WI38 (cell line): Measurements from ENCODE around the gene PRR29.

Experiments
- H3K4me3 ChIP-seq: 2 replicates; pipeline ENCODE4 v1.5.1; 2011; ENCODE audit warnings: low read depth, mild to moderate bottlenecking, control low read depth, low read length
- TF ChIP-seq, protein P1 (sequence below): IDR thresholded peaks from 2 replicates; pipeline ENCODE4 v1.5.1; 2012; ENCODE audit warnings: low read depth, mild to moderate bottlenecking, control low read depth, low read length

PRR29 gene

GRCh38 chr17:64022611-64023063 is 24.5 kb downstream of the PRR29 start:
- TF ChIP-seq, protein P1, sequence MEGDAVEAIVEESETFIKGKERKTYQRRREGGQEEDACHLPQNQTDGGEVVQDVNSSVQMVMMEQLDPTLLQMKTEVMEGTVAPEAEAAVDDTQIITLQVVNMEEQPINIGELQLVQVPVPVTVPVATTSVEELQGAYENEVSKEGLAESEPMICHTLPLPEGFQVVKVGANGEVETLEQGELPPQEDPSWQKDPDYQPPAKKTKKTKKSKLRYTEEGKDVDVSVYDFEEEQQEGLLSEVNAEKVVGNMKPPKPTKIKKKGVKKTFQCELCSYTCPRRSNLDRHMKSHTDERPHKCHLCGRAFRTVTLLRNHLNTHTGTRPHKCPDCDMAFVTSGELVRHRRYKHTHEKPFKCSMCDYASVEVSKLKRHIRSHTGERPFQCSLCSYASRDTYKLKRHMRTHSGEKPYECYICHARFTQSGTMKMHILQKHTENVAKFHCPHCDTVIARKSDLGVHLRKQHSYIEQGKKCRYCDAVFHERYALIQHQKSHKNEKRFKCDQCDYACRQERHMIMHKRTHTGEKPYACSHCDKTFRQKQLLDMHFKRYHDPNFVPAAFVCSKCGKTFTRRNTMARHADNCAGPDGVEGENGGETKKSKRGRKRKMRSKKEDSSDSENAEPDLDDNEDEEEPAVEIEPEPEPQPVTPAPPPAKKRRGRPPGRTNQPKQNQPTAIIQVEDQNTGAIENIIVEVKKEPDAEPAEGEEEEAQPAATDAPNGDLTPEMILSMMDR, result no peak
- H3K4me3 ChIP-seq, result no peak overlapping the region

DNA sequence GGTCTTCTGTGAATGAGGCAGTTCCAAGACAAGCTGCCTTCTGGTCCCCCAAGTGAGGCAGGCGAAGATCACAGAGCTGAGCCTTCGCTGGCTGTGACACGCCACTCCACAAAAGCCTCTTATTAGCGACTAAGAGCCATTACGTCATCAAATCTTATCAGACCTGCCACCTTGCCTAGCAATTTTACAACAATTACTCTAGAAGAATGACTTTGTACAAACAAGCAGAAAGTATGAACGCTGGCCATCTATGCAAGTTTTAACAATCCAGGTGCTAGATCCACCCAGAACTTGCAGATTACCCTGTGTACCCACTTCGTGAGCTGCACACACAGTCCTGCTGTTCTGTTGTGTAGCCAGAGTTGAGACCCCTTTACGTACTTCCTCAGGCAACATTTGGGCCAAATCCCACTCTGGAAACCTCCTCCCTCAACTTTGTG is 26.1 kb downstream of the PRR29 start:
- H3K4me3 ChIP-seq, result no peak overlapping the region
- TF ChIP-seq, protein P1, result no peak

DNA sequence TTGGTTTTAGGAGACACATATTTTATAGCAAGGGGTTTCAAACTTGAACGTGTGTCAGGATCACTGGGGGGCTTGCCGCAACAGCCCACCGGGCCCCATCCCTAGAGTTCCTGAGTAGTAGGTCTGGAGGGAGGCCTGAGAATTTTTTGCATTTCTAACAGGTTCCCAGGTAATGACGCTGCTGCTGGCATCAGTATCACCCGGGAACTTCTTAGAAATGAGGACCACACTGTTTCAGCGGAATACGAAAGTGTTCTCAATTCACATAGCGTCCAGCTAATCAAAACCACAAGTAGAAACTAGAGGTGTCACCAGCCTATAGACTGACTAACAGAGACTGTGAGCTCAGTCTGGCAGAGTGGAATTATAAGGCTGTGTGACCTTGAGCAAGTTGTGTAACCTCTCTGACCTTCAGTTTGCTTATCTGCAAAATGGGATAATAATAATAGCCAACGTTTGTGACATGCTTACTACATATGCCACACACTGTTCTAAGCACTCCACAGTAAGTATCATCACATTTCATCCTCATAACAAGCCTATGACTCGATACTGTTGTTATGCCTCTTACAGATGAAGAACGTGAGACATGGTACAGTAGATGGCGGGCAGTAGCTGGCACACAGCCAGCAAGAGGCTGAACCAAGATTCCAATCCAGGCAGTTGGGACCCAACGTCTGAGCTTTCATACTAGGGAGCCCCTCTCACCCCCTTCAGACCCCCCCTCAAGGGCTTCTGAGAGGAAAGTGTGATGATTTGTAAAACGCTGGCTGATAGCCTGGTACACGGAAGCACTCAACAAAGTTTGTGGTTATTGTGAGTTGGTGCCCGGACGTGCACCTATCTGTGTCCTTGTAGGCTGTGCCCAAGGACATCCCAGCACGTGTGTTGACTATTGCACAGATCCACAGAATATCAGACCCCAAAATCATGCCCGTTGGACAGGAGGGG is 26.9 kb downstream of the PRR29 start:
- TF ChIP-seq, protein P1, result no peak
- H3K4me3 ChIP-seq, result no peak overlapping the region

DNA sequence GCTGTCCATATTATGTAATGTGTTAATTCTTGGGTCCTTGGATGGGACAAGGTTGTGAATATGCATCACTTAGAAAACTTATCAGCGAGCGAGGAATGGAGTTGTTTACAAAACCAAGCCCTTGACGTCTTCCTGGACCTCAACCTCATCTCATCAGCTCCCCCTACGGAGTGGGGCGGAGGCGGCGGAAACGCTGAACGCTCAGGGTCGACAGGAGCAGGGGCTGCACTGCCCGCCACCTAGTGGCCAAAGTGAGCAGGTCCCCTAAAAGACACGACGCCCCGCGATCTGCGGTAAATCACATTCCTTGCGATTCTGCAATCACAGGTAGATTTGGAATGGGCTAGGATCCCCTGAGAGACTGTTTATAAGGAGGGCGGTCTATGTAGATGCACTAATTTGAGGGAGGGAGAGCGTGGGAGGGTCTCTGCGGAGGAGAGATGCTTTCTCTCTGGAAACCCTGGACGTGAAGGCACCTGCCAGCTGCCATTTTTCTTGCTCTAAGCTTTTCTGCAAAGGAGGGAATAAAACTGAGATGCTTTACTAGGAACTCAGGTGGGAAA is 27.7 kb downstream of the PRR29 start:
- no peak overlapping the region for H3K4me3 ChIP-seq
- TF ChIP-seq, protein P1, result peak; percentile 92

GRCh38 chr17:64028874-64029464 is 30.8 kb downstream of the PRR29 start:
- TF ChIP-seq, protein P1, result peak; percentile 57
- H3K4me3 ChIP-seq, result no peak overlapping the region

DNA sequence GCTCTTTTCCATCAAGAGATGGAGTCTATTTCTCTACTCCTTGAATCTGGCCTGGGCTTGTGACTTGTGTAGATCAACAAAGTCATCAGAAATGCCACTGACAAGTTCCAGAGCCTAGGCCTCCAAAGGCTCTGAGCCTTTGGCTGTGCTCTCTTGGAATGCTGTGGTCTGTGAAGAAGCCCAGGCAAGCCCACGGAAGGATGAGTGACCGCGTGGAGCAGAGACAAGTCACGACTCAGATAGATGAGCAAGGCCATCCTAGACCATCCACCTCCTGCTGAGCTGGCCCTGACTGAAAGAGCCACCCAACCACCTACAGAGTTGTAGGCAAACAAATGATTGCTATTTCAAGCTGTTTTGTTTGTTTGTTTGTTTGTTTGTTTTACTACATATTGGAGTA is 33.9 kb downstream of the PRR29 start:
- TF ChIP-seq, protein P1, result no peak
- H3K4me3 ChIP-seq, result no peak overlapping the region
